T-helper 1 cell treated with Interleukin-12 subunit alpha and Interleukin-12 subunit beta and Interleukin-4 antibody, amounts not matched to agents 30 μg/mL and 1 μg/mL, for 36 hours (primary cell): ENCODE measurements around the gene CLRN3.

ENCODE experiments used
- H3K27ac Mint-ChIP-seq: one replicate; pipeline ENCODE4 v1.8.0; 2021; ENCODE audit warnings: mild to moderate bottlenecking, mixed read lengths
- H3K27me3 Mint-ChIP-seq: one replicate; pipeline ENCODE4 v1.8.0; 2021; ENCODE audit warnings: low read depth, mixed read lengths
- H3K36me3 Mint-ChIP-seq: one replicate; pipeline ENCODE4 v1.8.0; 2021; ENCODE audit warnings: low read depth, mixed read lengths
- H3K4me1 Mint-ChIP-seq: one replicate; pipeline ENCODE4 v1.8.0; 2021; ENCODE audit warnings: low read depth, mixed read lengths
- H3K4me3 Mint-ChIP-seq: one replicate; pipeline ENCODE4 v1.8.0; 2021; ENCODE audit warnings: mild to moderate bottlenecking, moderate library complexity, mixed read lengths
- H3K9me3 Mint-ChIP-seq: one replicate; pipeline ENCODE4 v1.8.0; 2021; ENCODE audit warnings: mixed read lengths

The CLRN3 gene

DNA sequence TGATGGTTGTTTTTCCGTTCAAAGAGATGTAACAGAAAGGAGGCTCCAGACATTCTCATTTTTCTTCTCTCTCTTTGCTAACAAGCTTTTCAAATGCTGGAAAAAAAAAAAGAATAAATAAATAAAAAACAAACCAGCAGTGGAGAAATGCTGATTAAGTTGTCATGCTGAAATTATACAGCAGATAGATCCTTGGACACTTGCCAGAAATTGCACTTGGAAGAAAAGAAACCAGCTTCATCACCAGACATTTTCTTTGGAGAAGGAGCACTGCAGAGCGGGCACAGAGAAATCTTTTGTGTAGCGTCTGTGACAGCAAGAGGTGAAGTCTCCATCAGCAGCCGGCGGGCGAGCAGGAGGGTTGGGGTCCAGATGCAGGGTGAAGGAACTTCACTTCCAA is 55.8 kb downstream of the CLRN3 start:
- Mint-ChIP-seq H3K4me3 (no peak overlapping the region), H3K36me3 (no peaks in the 10 kb centered on the region), H3K27me3 (no peaks in the 10 kb centered on the region), H3K27ac (no peak overlapping the region), H3K4me1 (no peaks in the 10 kb centered on the region), H3K9me3 (no peaks in the 10 kb centered on the region)

DNA sequence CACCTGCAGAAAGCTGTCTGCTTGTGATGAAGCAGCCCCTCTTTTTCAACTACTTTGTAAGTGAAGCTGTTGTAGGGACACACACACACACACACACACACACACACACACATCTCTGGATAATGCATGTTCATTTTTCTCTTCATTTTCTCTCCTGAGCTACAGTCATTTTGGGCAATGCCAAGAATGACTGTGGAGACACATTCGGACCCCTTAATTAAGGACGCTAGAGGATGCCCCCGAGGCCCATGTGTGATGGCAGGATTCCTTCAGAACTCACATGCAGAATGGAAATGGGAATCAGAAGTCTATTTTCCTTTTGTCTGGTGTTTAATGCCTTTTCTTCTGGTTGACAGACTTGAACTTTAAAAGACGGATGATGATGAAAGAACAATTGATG is 56.6 kb downstream of the CLRN3 start:
- Mint-ChIP-seq H3K9me3 (no peaks in the 10 kb centered on the region), H3K27ac (no peak overlapping the region), H3K4me1 (no peaks in the 10 kb centered on the region), H3K4me3 (no peak overlapping the region), H3K27me3 (no peaks in the 10 kb centered on the region), H3K36me3 (no peaks in the 10 kb centered on the region)

DNA sequence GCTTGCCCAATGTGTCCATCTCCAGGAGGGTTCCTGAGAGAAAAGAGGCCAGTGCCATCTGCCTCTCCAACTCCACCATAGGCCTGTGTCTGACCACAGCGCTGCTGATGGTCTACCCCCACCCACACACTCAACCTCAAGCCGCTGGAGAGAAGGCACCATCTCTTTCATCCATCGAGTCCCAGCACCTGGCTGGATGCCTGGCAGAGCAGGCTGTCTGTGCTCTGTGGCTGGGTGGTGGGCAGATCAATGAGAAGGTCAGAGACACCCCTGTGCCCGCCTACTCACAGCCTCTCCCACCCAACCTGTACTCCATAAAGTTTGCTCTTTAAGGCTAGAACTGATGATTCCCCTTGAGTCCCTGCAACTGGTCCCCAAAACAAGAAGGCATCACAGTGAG is 58.0 kb downstream of the CLRN3 start:
- no peaks in the 10 kb centered on the region for H3K36me3 Mint-ChIP-seq
- no peaks in the 10 kb centered on the region for H3K4me1 Mint-ChIP-seq
- H3K27me3 Mint-ChIP-seq: no peaks in the 10 kb centered on the region

DNA sequence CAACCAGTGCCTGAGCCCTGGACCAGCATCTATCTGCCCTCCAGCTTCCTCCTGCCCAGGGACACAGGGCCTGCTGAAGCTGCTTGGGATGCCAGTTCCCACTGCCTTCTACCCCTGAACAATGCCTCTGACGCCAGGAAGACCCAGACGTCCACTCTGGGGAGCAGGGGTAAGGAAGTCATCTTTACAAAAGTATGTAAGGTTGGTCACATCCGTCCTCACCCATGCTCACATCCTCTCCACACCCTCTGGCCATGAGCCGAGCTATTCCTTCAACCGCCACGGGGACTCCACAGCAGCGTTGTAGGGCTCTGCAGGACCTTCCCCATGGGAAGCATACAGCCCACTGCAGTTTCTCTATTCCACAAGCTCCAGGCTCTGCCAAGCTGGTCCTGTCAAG is 58.5 kb downstream of the CLRN3 start:
- Mint-ChIP-seq H3K36me3 (no peaks in the 10 kb centered on the region), H3K27ac (no peak overlapping the region)

More for the DNA sequence above, 58.0 kb downstream of the CLRN3 start:
- no peak overlapping the region for H3K4me3 Mint-ChIP-seq
- H3K9me3 Mint-ChIP-seq: no peaks in the 10 kb centered on the region
- no peak overlapping the region for H3K27ac Mint-ChIP-seq

DNA sequence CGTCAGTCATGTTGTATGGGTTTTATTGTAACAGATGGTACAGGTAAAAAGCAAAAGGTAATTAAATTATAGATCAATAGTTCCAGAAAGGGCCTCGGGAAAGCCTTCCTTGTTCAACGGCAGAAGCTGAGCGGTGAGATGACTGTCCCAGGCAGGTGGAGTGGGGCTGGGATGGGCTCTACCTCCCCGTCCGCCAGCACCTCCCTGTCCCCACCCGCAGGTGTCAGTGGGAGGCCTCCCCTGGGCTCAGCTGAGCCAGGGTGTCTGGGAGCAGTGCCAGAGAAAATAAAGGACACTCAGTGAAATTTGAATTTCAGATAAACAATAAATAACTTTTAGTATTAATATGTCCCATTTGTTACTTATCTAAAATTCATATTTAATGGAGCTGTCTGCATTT is 58.9 kb downstream of the CLRN3 start:
- Mint-ChIP-seq H3K27me3 (no peaks in the 10 kb centered on the region), H3K27ac (no peak overlapping the region), H3K4me1 (no peaks in the 10 kb centered on the region), H3K9me3 (no peaks in the 10 kb centered on the region), H3K36me3 (no peaks in the 10 kb centered on the region), H3K4me3 (no peak overlapping the region)

More for the DNA sequence above, 58.5 kb downstream of the CLRN3 start:
- Mint-ChIP-seq H3K9me3 (no peaks in the 10 kb centered on the region), H3K4me3 (no peak overlapping the region), H3K27me3 (no peaks in the 10 kb centered on the region), H3K4me1 (no peaks in the 10 kb centered on the region)

DNA sequence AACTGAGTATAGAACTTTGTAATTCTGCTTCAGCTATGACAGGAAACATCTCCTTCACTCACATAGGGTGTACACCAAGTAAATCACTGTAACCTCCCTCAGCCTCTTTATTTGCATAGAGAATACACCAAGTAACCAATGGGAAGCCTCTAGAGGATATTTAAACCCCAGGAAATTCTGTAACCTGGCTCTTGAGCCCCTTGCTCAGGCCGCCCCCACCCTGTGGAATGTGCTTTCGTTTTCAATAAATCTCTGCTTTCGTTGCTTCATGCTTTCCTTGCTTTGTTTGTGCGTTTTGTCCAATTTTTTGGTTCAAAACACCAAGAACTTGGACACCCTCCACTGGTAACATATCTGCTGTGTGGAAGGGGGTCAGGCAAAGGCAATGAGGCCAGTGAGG is 60.2 kb downstream of the CLRN3 start:
- no peaks in the 10 kb centered on the region for H3K36me3 Mint-ChIP-seq

DNA sequence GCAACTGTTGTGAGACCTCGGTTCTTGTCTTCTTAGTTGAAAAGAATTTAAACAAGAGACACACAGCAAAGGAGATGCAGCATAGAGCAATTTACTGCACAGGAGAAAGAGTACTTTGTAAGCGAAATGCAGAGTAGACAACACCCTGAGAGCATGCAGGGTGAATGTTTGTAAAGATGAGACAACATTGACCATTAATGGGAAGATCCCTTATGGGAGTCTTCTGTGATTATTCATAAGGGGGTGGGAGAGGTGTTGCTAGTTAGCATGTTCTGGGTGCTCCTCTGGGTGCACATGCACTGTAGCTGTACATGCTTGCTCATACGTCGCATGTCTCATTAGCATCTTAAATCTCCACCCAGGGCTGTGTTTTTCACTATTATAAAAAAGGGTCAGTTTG is 62.3 kb downstream of the CLRN3 start:
- H3K27ac Mint-ChIP-seq: no peak overlapping the region
- H3K4me1 Mint-ChIP-seq: no peaks in the 10 kb centered on the region
- no peaks in the 10 kb centered on the region for H3K9me3 Mint-ChIP-seq
- H3K36me3 Mint-ChIP-seq: no peaks in the 10 kb centered on the region
- H3K4me3 Mint-ChIP-seq: no peak overlapping the region
- no peaks in the 10 kb centered on the region for H3K27me3 Mint-ChIP-seq

More for the DNA sequence above, 60.2 kb downstream of the CLRN3 start:
- H3K27ac Mint-ChIP-seq: no peak overlapping the region
- no peaks in the 10 kb centered on the region for H3K27me3 Mint-ChIP-seq
- H3K4me1 Mint-ChIP-seq: no peaks in the 10 kb centered on the region
- no peak overlapping the region for H3K4me3 Mint-ChIP-seq
- no peaks in the 10 kb centered on the region for H3K9me3 Mint-ChIP-seq
